ENCODE data around the gene RPS19BP1. TPM values are rescaled to one million over a fixed set of nuclear protein-coding genes. Genes with fewer than 3 reads are reported as not detected.
A peak's percentile ranks its signal among the peaks of the same experiment; 100 is the strongest.

Gene RPS19BP1
- total RNA-seq, 1 experiment from 2014 or later, result 102 TPM

GRCh38 chr22:39574779-39575551 lies 42.4 kb upstream of the RPS19BP1 start:
- POLR2A ChIA-PET, result no interaction called here
- no peak for TF ChIP-seq ZBTB43 (CRISPR knock-in tag; IDR thresholded peaks at IDR 0.05)
- TF ChIP-seq FOXP1 (CRISPR knock-in tag; IDR thresholded peaks at IDR 0.05; ENCODE audit: borderline replicate concordance), result no peak
- no peak for TF ChIP-seq ZNF121 (CRISPR knock-in tag; IDR thresholded peaks at IDR 0.05)
- TF ChIP-seq NFYB (CRISPR knock-in tag; conservative IDR thresholded peaks at IDR 0.05; ENCODE audit: low read depth), result no peak
- no peak for TF ChIP-seq ATF6 (CRISPR knock-in tag; IDR thresholded peaks at IDR 0.05)
- no peak for TF ChIP-seq PREB (CRISPR knock-in tag; IDR thresholded peaks at IDR 0.05; ENCODE audit: borderline replicate concordance)
- no peak for TF ChIP-seq PRDM15 (CRISPR knock-in tag; IDR thresholded peaks at IDR 0.05)
- TF ChIP-seq NR1H2 (CRISPR knock-in tag; IDR thresholded peaks at IDR 0.05), result no peak
- no peak for TF ChIP-seq ZNF281 (CRISPR knock-in tag; IDR thresholded peaks at IDR 0.05)
- TF ChIP-seq OVOL2 (CRISPR knock-in tag; IDR thresholded peaks at IDR 0.05; ENCODE audit: borderline replicate concordance), result no peak
- TF ChIP-seq FOXP4 (CRISPR knock-in tag; IDR thresholded peaks at IDR 0.05), result no peak
- TF ChIP-seq ZNF423 (CRISPR knock-in tag; IDR thresholded peaks at IDR 0.05), result no peak
- TF ChIP-seq AR (CRISPR knock-in tag; IDR thresholded peaks at IDR 0.05), result no peak
- TF ChIP-seq ZNF219 (CRISPR knock-in tag; IDR thresholded peaks at IDR 0.05; ENCODE audit: borderline replicate concordance), result no peak
- no peak for TF ChIP-seq GABPB1 (CRISPR knock-in tag; IDR thresholded peaks at IDR 0.05)
- no peak for TF ChIP-seq SMAD3 (CRISPR knock-in tag; IDR thresholded peaks at IDR 0.05; ENCODE audit: borderline replicate concordance)
- TF ChIP-seq ZSCAN18 (CRISPR knock-in tag; IDR thresholded peaks at IDR 0.05), result no peak
- no peak for TF ChIP-seq PRRX2 (CRISPR knock-in tag; IDR thresholded peaks at IDR 0.05)
- no peak for TF ChIP-seq JUN (CRISPR knock-in tag; IDR thresholded peaks at IDR 0.05)
- CTCF ChIA-PET, result interaction anchor here (0.6 to 1.3 kb wide), 3 partner anchors 13 to 619 kb away, joined by 3 to 5 read pairs (median 3); no protein-coding TSS in a partner anchor
- peaks cover 7% of the 10 kb centered on the region for H3K4me1 Mint-ChIP-seq
- H3K36me3 Mint-ChIP-seq, result no peaks in the 10 kb centered on the region
- H3K27ac Mint-ChIP-seq, result 0 out of 2 replicates have a peak overlapping the region, but pooled peaks have one; percentile 49
- no peak for ATAC-seq
- no peak for DNase-seq (ENCODE audit: low spot score)
- H3K9me3 Mint-ChIP-seq, result no peaks in the 10 kb centered on the region
- H3K27me3 Mint-ChIP-seq (ENCODE audit: low read depth), result no peaks in the 10 kb centered on the region
- no peak overlapping the region for H3K4me3 Mint-ChIP-seq

Measured in WTC11 (cell line).